Common myeloid progenitor, CD34-positive (primary cell): Measurements from ENCODE around the gene ARHGAP42.

ENCODE experiments used
- CTCF ChIA-PET: fragments of 350-600 bp; sonication (Branson Sonifier 250); formaldehyde crosslinking; loops from one replicate; lab custom pipeline; 2021; ENCODE audit warnings: antibody characterized with exemption; lab: Charles Lee
- POLR2A ChIA-PET: fragments of 350-600 bp; sonication (Branson Sonifier 250); formaldehyde crosslinking; loops from one replicate; lab custom pipeline; 2021; ENCODE audit warnings: antibody characterized with exemption; lab: Charles Lee
- DNase-seq, 3 donors: peaks; one replicate each; pipeline versions ENCODE4 v3.0.0 to v3.0.0-alpha.2; 2013
- H3K27ac ChIP-seq, 2 experiments: 1 replicate in 1 of 2; 2 replicates in 1 of 2; pipeline ENCODE4 v1.7.0; 2013; ENCODE audit warnings: inconsistent platforms in 2 of 2, low read length in 2 of 2, mild to moderate bottlenecking in 2 of 2, low read depth in 1 of 2, moderate library complexity in 1 of 2; ENCODE audit not compliant: severe bottlenecking in 2 of 2, insufficient read depth in 1 of 2, poor library complexity in 1 of 2
- H3K27me3 ChIP-seq, 5 experiments: replicated peaks in 2 of 5; 1 replicate in 3 of 5; 2 replicates in 2 of 5; pipeline versions ENCODE4 v1.6.1 to v1.7.0; 2013; ENCODE audit warnings: low read length in 4 of 5, mild to moderate bottlenecking in 2 of 5, moderate library complexity in 2 of 5, inconsistent platforms in 1 of 5; ENCODE audit not compliant: insufficient read depth in 5 of 5, control insufficient read depth in 4 of 5
- H3K36me3 ChIP-seq, 4 experiments: 1 replicate in 2 of 4; 2 replicates in 2 of 4; pipeline versions ENCODE4 v1.6.1 to v1.7.0; 2013; ENCODE audit warnings: low read length in 3 of 4, control low read depth in 1 of 4, mild to moderate bottlenecking in 1 of 4; ENCODE audit not compliant: control insufficient read depth in 4 of 4, insufficient read depth in 4 of 4
- H3K4me1 ChIP-seq, 4 experiments: 1 replicate in 3 of 4; 2 replicates in 1 of 4; pipeline versions ENCODE4 v1.6.1 to v1.7.1; 2013; ENCODE audit warnings: low read length in 3 of 4, mild to moderate bottlenecking in 3 of 4, control low read depth in 1 of 4, inconsistent platforms in 1 of 4, moderate library complexity in 1 of 4; ENCODE audit not compliant: control insufficient read depth in 4 of 4, insufficient read depth in 4 of 4; ENCODE audit errors: control extremely low read depth in 1 of 4
- H3K4me3 ChIP-seq, 7 experiments: 1 replicate in 4 of 7; 2 replicates in 3 of 7; pipeline versions ENCODE4 v1.5.1 to v1.7.0; 2013; ENCODE audit warnings: mild to moderate bottlenecking in 7 of 7, low read length in 6 of 7, moderate library complexity in 6 of 7, inconsistent platforms in 2 of 7, low read depth in 2 of 7, control low read depth in 1 of 7; ENCODE audit not compliant: insufficient read depth in 4 of 7, control insufficient read depth in 1 of 7; ENCODE audit errors: extremely low read depth in 1 of 7
- H3K9me3 ChIP-seq, 5 experiments: 1 replicate in 4 of 5; 2 replicates in 1 of 5; pipeline versions ENCODE4 v1.6.1 to v1.7.1; 2013; ENCODE audit warnings: low read length in 4 of 5, mild to moderate bottlenecking in 2 of 5, inconsistent platforms in 1 of 5, low read depth in 1 of 5, moderate library complexity in 1 of 5; ENCODE audit not compliant: control insufficient read depth in 4 of 5, insufficient read depth in 2 of 5; ENCODE audit errors: control extremely low read depth in 1 of 5
- WGBS: methylation state at CpG from one replicate; pipeline ENCODE4 v1.1.5; 2013; ENCODE audit not compliant: insufficient coverage; 5-methylcytosine and 5-hydroxymethylcytosine counted together

ARHGAP42 gene

GRCh38 chr11:100849901-100850235, 162.8 kb downstream of the ARHGAP42 start:
- Histone ChIP-seq H3K9me3 (no peaks in the 10 kb centered on the region), H3K27me3 (no peaks in the 10 kb centered on the region), H3K4me1 (no peaks in the 10 kb centered on the region), H3K4me3 (no peak overlapping the region), H3K27ac (no peak overlapping the region), H3K36me3 (no peaks in the 10 kb centered on the region)
- ChIA-PET CTCF (interaction anchor here (1.4 kb wide), 1 partner anchor 16 kb away, joined by 3 read pairs; no protein-coding TSS in a partner anchor), POLR2A (interaction anchor here (0.6 kb wide), 1 partner anchor 135 kb away, joined by 5 read pairs; no protein-coding TSS in a partner anchor)
- DNase-seq = no peak
- WGBS = 100% methylated on average over 1 of the region's 4 CpGs

GRCh38 chr11:100851147-100851546, 164.1 kb downstream of the ARHGAP42 start:
- H3K9me3 ChIP-seq = no peaks in the 10 kb centered on the region
- no peaks in the 10 kb centered on the region for H3K36me3 ChIP-seq
- no peaks in the 10 kb centered on the region for H3K27me3 ChIP-seq
- DNase-seq = no peak
- H3K27ac ChIP-seq = no peak overlapping the region
- H3K4me1 ChIP-seq = no peaks in the 10 kb centered on the region
- POLR2A ChIA-PET = no interaction called here
- no peak overlapping the region for H3K4me3 ChIP-seq
- CTCF ChIA-PET = no interaction called here
- 95% methylated on average over 3 of the region's 4 CpGs for WGBS

- DNase-seq = no peak
- POLR2A ChIA-PET = no interaction called here
- CTCF ChIA-PET = no interaction called here
- Histone ChIP-seq H3K4me1 (no peaks in the 10 kb centered on the region), H3K4me3 (no peak overlapping the region), H3K36me3 (no peaks in the 10 kb centered on the region), H3K9me3 (no peaks in the 10 kb centered on the region), H3K27ac (no peak overlapping the region), H3K27me3 (no peaks in the 10 kb centered on the region)
- 100% methylated on average over 5 of the region's 5 CpGs for WGBS
Observed at GRCh38 chr11:100851584-100852152, 164.6 kb downstream of the ARHGAP42 start.

- no peak overlapping the region for H3K27ac ChIP-seq
- no peaks in the 10 kb centered on the region for H3K27me3 ChIP-seq
- ChIA-PET CTCF (no interaction called here), POLR2A (no interaction called here)
- H3K4me1 ChIP-seq = no peaks in the 10 kb centered on the region
- no peak overlapping the region for H3K4me3 ChIP-seq
- WGBS = no CpG with 5 or more reads among the region's 1 CpG
- no peaks in the 10 kb centered on the region for H3K36me3 ChIP-seq
- H3K9me3 ChIP-seq = no peaks in the 10 kb centered on the region
- DNase-seq = peak; percentile 38 to 69 (median 67)
Observed at GRCh38 chr11:100855466-100856067, 168.5 kb downstream of the ARHGAP42 start.

- DNase-seq = no peak
- Histone ChIP-seq H3K4me3 (no peak overlapping the region), H3K27me3 (no peaks in the 10 kb centered on the region), H3K36me3 (no peaks in the 10 kb centered on the region), H3K27ac (no peak overlapping the region), H3K4me1 (no peaks in the 10 kb centered on the region), H3K9me3 (no peaks in the 10 kb centered on the region)
- ChIA-PET CTCF (interaction anchor here (1.0 kb wide), 1 partner anchor 173 kb away, joined by 4 read pairs; no protein-coding TSS in a partner anchor), POLR2A (no interaction called here)
- WGBS = 100% methylated on average over 4 of the region's 4 CpGs
Observed at GRCh38 chr11:100857236-100858005, 170.3 kb downstream of the ARHGAP42 start.

- no peak for DNase-seq
- Histone ChIP-seq H3K9me3 (no peaks in the 10 kb centered on the region), H3K36me3 (no peaks in the 10 kb centered on the region), H3K4me3 (no peak overlapping the region), H3K4me1 (peaks cover 1 to 18% (median 10%) of the 10 kb centered on the region in 4 experiments), H3K27me3 (no peaks in the 10 kb centered on the region), H3K27ac (no peak overlapping the region)
- CTCF ChIA-PET = interaction anchor here (1.5 kb wide), 1 partner anchor 13 kb away, joined by 3 read pairs; no protein-coding TSS in a partner anchor
- 94% methylated on average over 4 of the region's 7 CpGs for WGBS
- POLR2A ChIA-PET = no interaction called here
Observed at GRCh38 chr11:100860318-100861155, 173.4 kb downstream of the ARHGAP42 start.
